Measurements from ENCODE around the gene MORF4L2.
A peak's percentile ranks its signal among the peaks of the same experiment; 100 is the strongest.

The MORF4L2 gene

DNA sequence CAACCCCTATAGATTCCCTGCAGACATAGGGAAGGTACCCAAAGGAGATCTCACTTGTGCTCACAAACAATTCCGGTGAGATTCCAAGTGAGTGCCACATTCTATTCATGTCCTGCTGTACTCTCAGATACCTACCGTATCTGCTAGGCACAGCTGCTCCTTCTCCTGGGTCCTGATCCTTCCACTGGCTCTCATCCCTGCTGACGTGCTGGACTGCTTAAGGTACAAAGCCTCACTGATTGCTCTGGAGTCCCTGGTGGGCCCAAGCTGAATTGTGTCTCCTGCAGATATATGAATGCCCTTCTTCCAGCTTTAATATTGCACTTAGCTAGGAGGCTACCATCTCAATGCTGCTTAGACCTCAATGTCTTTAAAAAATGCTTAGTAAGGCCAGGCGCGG lies 55.4 kb downstream of the MORF4L2 start:
- DNase-seq = no peak

DNA sequence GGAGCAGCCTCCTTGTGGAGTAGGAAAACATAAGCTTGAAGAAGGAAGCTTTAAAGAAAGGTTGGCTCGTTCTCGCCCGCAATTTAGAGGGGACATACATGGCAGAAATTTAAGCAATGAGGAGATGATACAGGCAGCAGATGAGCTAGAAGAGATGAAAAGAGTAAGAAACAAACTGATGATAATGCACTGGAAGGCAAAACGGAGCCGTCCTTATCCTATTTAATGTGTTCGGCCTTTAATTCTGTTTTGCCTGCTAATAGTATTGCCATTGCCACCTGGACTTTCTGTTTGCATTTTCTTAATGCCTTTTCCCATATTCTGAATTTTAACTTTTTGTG lies 56.4 kb downstream of the MORF4L2 start:
- no peak for DNase-seq

DNA sequence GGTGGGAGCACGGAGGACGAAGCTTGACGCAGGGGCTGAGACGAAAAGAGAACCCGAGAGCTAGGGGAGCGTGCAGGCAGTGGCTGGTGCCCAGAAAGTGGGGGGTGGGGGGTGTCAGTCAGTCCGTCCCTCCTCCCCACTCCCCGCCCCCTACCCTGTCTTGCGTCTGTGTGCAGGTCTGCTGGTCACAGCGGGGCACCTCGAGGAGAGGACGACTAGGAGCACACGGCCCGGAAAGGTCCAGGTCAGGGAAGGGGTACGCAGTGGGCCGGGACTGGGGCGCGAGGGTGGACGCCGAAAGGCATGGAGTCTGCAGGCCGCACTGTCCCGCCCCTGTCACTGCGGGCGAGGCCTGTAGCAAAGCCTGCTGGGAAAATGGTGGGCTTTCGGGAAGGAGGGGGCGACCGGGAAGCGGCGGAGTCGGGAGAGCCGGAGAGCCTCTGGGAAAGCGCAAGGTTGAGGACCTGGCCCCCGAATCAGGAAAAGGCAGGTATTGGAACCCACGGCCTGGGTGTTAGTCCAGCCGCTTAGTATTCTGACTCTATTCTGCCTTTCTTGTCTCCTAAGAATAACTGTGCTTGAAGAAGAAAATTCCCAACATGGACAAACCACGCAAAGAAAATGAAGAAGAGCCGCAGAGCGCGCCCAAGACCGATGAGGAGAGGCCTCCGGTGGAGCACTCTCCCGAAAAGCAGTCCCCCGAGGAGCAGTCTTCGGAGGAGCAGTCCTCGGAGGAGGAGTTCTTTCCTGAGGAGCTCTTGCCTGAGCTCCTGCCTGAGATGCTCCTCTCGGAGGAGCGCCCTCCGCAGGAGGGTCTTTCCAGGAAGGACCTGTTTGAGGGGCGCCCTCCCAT lies 57.0 kb downstream of the MORF4L2 start:
- DNase-seq = peak; percentile 1

DNA sequence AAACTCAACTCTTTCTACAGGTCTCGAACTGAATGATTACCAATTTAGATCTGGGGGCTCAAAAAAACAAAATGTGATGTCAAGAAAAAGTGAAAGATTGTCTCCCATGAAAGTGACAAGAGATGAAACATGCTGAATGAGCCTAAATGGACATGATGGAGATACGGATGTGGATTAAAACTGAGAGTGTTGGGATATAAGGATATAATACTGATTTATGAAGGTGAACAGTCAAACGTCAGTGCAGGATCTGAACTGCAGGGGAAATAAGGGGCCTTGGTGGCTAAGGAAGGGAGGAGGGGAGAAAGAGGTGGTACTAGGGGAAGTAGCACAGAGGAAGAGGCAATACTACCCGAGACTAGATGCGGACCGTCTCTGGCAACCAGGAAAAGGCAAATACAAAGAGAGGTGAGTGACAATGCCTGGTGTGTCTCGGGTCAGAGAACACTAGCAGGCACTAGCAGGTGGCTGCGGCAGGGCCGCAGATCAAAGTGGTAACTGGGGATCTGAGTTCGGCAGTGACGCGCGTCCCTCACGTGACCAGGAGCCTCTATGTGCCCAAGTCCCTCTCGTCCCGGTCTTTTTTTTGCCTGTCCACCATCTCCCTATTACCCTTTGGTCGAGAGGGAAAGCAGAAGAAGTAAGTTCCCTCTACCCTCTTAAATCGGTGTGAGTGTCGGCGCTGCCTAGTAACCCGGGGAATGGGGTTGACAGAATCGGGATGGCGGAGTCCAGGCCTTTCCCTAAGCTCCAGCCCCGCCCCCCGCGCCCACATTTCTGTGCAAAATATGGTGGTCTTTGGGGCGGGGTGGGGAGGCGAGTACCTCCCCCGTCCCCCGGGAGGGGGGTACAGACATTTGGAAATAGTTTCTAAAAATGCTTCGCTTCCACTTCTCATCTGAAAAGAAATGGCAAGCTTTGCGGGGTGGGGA lies 57.8 kb downstream of the MORF4L2 start, which contains the start of gene TCEAL1:
TSS of gene TCEAL1 (plus strand) at position 590 of the 932 bp plus-strand sequence. CDS start 942 bp downstream, outside the sequence.
- peak; percentile 22 for DNase-seq

DNA sequence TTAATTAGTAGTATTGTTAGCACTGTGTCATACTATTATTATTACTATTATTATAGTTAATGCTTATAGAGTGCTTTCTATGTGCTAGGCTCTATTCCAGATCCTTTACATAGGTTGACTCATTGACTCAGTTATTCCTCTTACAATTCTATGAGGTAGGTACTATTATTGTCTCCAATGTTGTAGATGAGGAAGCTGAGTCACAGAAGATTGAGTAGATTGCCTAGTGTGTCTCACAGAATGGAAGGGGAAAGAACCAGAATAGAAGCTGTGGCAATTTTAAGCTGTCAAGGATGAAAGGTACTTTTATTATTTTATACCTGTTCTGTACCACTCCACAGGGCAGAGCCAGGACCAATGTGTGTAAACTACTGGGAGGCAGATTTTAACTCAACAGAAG lies 59.6 kb downstream of the MORF4L2 start:
- DNase-seq = no peak

Measured in CD4-positive, alpha-beta T cell treated with Interleukin-4 for 4 hours (primary cell).